ENCODE data around the gene AADAC.
"Not testable (repeated sequence)": the region's sequence is repeated elsewhere in the genome, so short reads cannot be mapped to it uniquely, and the experiment has no call there.

The AADAC gene

GRCh38 chr3:151841801-151842200, 27.9 kb downstream of the AADAC start:
- H3K27ac ChIP-seq, result no peak overlapping the region
- TF ChIP-seq, protein P1, sequence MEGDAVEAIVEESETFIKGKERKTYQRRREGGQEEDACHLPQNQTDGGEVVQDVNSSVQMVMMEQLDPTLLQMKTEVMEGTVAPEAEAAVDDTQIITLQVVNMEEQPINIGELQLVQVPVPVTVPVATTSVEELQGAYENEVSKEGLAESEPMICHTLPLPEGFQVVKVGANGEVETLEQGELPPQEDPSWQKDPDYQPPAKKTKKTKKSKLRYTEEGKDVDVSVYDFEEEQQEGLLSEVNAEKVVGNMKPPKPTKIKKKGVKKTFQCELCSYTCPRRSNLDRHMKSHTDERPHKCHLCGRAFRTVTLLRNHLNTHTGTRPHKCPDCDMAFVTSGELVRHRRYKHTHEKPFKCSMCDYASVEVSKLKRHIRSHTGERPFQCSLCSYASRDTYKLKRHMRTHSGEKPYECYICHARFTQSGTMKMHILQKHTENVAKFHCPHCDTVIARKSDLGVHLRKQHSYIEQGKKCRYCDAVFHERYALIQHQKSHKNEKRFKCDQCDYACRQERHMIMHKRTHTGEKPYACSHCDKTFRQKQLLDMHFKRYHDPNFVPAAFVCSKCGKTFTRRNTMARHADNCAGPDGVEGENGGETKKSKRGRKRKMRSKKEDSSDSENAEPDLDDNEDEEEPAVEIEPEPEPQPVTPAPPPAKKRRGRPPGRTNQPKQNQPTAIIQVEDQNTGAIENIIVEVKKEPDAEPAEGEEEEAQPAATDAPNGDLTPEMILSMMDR (conservative IDR thresholded peaks at IDR 0.05), result no peak

GRCh38 chr3:151843275-151843674, 29.4 kb downstream of the AADAC start:
- H3K27ac ChIP-seq, result no peak overlapping the region
- TF ChIP-seq, protein P1 (conservative IDR thresholded peaks at IDR 0.05), result no peak

GRCh38 chr3:151845306-151845905, 31.5 kb downstream of the AADAC start:
- TF ChIP-seq, protein P1 (conservative IDR thresholded peaks at IDR 0.05), result no peak
- no peak overlapping the region for H3K27ac ChIP-seq

DNA sequence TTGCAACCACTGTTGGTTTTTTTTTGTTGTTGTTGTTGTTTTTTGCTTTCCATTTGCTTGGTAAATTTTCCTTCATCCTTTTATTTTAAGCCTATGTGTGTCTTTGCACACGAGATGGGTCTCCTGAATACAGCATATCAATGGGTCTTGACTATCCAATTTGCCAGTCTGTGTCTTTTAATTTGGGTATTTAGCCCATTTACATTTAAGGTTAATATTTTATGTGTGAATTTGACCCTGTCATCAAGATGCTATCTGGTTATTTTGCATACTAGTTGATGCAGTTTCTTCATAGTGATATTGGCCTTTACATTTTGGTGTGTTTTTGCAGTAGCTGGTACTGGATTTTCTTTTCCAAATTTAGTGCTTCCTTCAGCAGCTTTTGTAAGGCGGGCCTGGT, 36.1 kb downstream of the AADAC start:
- H3K27ac ChIP-seq, result not testable (repeated sequence)

- H3K27ac ChIP-seq, result no peak overlapping the region
- TF ChIP-seq, protein P1 (conservative IDR thresholded peaks at IDR 0.05), result no peak
These were observed 38.3 kb downstream of the AADAC start for GRCh38 chr3:151852074-151852811.

DNA sequence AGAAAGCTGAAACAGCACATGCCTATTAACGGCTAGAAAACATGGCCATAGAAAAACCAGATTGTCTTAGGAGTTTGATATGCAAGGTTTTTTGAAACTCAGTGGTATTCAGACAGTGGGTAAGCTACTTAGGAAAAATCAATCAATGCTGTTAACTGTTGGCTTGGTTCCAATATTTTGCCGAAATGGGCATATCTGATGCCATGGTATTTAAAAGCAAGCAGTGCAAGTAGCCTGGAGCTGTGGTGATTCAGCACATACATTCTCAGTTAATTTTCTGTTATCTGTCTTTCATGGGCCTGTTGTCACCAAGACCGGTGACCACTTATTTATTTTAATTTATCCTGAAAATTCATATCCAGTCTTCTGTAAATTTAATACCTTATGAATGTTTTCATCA, 42.2 kb downstream of the AADAC start:
- TF ChIP-seq, protein P1 (conservative IDR thresholded peaks at IDR 0.05), result no peak

DNA sequence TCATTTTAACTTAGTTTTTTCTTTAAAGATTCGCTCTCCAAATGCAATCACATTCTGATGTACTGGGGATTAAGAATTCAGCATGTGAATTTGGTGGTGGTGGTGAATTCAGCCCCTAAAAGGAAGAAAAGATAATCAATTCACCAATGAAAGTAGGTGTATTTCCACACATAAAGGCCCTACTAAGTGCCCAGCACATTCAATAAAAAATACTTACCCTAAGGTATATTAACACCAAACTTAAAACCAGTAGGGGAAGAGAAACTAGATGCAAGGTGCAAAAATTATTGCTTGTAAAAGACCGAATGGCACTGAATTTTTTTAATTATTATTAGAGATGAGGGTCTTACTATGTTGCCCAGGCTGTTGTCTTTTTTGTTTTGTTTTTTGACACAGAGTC, 42.7 kb downstream of the AADAC start:
- TF ChIP-seq, protein P1 (conservative IDR thresholded peaks at IDR 0.05), result no peak

More for the DNA sequence above, 42.2 kb downstream of the AADAC start:
- H3K27ac ChIP-seq, result no peak overlapping the region

GRCh38 chr3:151859233-151859673, 45.3 kb downstream of the AADAC start:
- TF ChIP-seq, protein P1 (conservative IDR thresholded peaks at IDR 0.05), result no peak
- no peak overlapping the region for H3K27ac ChIP-seq

More for the DNA sequence above, 42.7 kb downstream of the AADAC start:
- H3K27ac ChIP-seq, result no peak overlapping the region

Data from VCaP (cell line).